ENCODE results near the gene ZNF367.

DNA sequence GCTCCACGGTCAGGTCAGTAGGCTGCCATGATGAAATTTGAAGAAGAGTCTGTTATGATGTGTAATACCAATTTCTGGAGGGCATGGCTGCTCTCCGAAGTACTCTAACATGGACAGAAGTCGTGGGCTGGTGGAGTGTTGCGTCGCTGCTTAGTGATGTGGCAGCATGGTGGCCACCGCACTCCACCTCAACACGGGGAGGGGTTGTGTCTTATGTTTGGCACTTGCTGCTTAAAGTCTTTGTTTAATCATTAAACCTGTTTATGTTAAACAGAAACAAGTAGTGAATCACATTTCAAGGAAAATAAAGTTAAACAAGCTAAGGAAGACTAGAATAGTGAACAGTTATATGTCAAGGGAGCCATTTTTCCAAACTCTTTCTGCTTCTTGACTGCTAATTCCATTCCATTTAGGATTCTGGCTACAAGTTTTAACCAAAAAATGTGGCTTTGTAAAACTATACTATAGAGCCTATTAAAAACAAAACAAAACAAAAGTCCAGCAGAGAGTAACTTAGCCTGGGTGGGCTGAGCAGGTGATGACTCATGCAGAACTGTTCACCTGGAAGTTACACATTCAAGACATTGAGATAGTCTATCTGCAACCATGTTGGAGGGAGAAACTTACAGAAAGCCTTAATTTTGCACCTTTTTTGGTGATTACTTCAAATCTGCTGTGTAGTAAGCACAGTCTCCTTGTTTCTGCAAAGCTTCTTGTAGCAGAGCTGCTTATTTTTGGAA, 41.3 kb upstream of the ZNF367 start:
- TF ChIP-seq, protein P1, sequence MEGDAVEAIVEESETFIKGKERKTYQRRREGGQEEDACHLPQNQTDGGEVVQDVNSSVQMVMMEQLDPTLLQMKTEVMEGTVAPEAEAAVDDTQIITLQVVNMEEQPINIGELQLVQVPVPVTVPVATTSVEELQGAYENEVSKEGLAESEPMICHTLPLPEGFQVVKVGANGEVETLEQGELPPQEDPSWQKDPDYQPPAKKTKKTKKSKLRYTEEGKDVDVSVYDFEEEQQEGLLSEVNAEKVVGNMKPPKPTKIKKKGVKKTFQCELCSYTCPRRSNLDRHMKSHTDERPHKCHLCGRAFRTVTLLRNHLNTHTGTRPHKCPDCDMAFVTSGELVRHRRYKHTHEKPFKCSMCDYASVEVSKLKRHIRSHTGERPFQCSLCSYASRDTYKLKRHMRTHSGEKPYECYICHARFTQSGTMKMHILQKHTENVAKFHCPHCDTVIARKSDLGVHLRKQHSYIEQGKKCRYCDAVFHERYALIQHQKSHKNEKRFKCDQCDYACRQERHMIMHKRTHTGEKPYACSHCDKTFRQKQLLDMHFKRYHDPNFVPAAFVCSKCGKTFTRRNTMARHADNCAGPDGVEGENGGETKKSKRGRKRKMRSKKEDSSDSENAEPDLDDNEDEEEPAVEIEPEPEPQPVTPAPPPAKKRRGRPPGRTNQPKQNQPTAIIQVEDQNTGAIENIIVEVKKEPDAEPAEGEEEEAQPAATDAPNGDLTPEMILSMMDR (IDR thresholded peaks at IDR 0.05; ENCODE audit: low read depth, low read length): no peak
- no peak for TF ChIP-seq EZH2phosphoT487 (IDR thresholded peaks at IDR 0.05; ENCODE audit: low read depth)
